Ishikawa (cell line): ENCODE results near the gene RIMKLB.

Experiments used
- TF ChIP-seq, protein P1 (sequence below): IDR thresholded peaks from 2 replicates; pipeline ENCODE4 v1.6.1; 2012
- TF ChIP-seq, protein P2 (sequence below): IDR thresholded peaks from 2 replicates; pipeline ENCODE4 v1.6.1; 2012

- TF ChIP-seq, protein P1, sequence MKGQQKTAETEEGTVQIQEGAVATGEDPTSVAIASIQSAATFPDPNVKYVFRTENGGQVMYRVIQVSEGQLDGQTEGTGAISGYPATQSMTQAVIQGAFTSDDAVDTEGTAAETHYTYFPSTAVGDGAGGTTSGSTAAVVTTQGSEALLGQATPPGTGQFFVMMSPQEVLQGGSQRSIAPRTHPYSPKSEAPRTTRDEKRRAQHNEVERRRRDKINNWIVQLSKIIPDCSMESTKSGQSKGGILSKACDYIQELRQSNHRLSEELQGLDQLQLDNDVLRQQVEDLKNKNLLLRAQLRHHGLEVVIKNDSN = no peak
- TF ChIP-seq, protein P2, sequence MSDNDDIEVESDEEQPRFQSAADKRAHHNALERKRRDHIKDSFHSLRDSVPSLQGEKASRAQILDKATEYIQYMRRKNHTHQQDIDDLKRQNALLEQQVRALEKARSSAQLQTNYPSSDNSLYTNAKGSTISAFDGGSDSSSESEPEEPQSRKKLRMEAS = no peak
Observed at GRCh38 chr12:8823565-8824300, 125.9 kb downstream of the RIMKLB start.
